Measurements from ENCODE around the gene ADORA2A. TPM values are rescaled to one million over a fixed set of nuclear protein-coding genes. Genes with fewer than 3 reads are reported as not detected.
A peak's percentile ranks its signal among the peaks of the same experiment; 100 is the strongest.

ADORA2A gene
- total and polyA plus RNA-seq, 10 of the 15 experiments (the other 5 are each of a cell fraction or from before 2014, with no cell fraction given): 0.69 to 31.2 (median 18.3) TPM

DNA sequence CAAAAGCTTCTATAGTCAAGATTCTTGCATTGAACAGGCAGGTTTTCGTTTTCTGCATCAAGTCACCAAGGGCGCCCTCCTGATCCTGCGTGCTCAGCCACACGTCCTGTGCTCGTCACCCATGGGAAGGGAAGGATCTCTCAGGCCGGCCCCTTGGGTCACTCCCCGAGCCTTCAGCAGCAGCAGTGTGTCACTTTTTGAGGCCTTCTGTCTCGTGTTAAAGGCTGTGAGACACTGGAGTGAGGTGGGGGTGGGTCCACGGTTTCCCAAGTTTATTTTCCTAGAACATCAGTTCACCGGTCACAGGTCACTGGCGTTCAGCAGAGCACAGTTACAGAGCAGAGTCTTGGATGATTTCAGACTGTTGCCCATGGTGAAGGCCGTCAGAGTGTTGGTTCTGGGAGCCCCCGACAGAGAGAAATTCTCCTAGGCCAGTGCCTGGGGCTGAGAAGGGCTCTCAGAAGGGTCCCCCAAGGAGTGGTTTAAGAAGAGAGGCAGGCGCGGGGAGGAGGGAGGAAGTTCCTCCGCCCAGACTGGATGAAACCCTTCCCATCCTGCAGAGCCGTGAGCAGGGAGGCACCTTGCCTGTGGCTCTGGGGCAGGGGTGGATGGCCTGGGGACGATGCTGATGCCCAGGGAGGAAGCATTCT is 13.5 kb upstream of the ADORA2A start (continued):
- TF ChIP-seq ZNF207 (IDR thresholded peaks at IDR 0.05; ENCODE audit: borderline replicate concordance): no peak
- no peak for TF ChIP-seq BRCA1 (IDR thresholded peaks at IDR 0.05; ENCODE audit: low read depth, low read length)
- no peak for TF ChIP-seq TAF1 (IDR thresholded peaks at IDR 0.05; ENCODE audit: borderline replicate concordance, low read depth, low read length)

GRCh38 chr22:24414523-24414922 is 12.9 kb upstream of the ADORA2A start:
- RAD21 ChIA-PET (ENCODE audit: unreplicated experiment): no interaction called here
- Histone ChIP-seq H3K79me2 (ENCODE audit: control insufficient read depth, insufficient read depth, low read length) (no peaks in the 10 kb centered on the region), H3K4me3 (no peak overlapping the region), H3K9me3 (replicated peaks; ENCODE audit: control insufficient read depth, insufficient read depth, low read length) (no peaks in the 10 kb centered on the region), H3K4me1 (ENCODE audit: control insufficient read depth, insufficient read depth, low read length) (peaks cover 10% of the 10 kb centered on the region), H4K20me1 (ENCODE audit: control insufficient read depth, insufficient read depth) (no peaks in the 10 kb centered on the region), H2AFZ (ENCODE audit: control insufficient read depth, low read depth, low read length) (no peak overlapping the region), H3K4me2 (ENCODE audit: control insufficient read depth, insufficient read depth) (no peak overlapping the region), H3K27me3 (replicated peaks in 1 of 2; ENCODE audit: control insufficient read depth in 2 of 2, insufficient read depth in 2 of 2, low read length in 1 of 2) (no peaks in the 10 kb centered on the region), H3K27ac (ENCODE audit: control insufficient read depth, insufficient read depth) (no peak overlapping the region), H3K9ac (ENCODE audit: control insufficient read depth, insufficient read depth, low read length) (no peak overlapping the region), H3K36me3 (ENCODE audit: control insufficient read depth in 2 of 2, insufficient read depth in 2 of 2, low read length in 1 of 2) (peaks cover 4 to 18% of the 10 kb centered on the region in 2 experiments; a peak in 3 of 4 replicates)
- FAIRE-seq (no peak), ATAC-seq (no peak), DNase-seq (ENCODE audit: low read depth, low spot score) (no peak)
- BruUV-seq (replicated peaks): TSS peak; percentile 20
- 97% methylated on average over 21 of the region's 21 CpGs for WGBS (ENCODE audit: insufficient coverage, insufficient replicate concordance, low lambda C conversion rate, missing lambda C conversion rate)
- POLR2A ChIA-PET: no interaction called here
- no peak for TF ChIP-seq PAX5 (IDR thresholded peaks at IDR 0.05; ENCODE audit: borderline replicate concordance, low read depth, low read length)
- TF ChIP-seq E4F1 (IDR thresholded peaks at IDR 0.05; ENCODE audit: borderline replicate concordance, partially characterized antibody): no peak
- no peak for TF ChIP-seq POLR2AphosphoS2 (IDR thresholded peaks at IDR 0.05; ENCODE audit: low read depth, low read length)
- TF ChIP-seq TARDBP (IDR thresholded peaks at IDR 0.05; ENCODE audit: borderline replicate concordance): no peak
- no peak for TF ChIP-seq SRF (IDR thresholded peaks at IDR 0.05; ENCODE audit: low read depth in 2 of 2, low read length in 2 of 2)
- in situ Hi-C loops (cut with MboI): no loop called here
- intact Hi-C loops (cut with micrococcal nuclease; ENCODE audit: unreplicated experiment): no loop called here
- SMC1A ChIA-PET (ENCODE audit: uncharacterized antibody, unreplicated experiment): no interaction called here
- CTCF ChIA-PET: interaction anchor here (0.9 kb wide), 1 partner anchor 12 kb away, joined by 3 read pairs; no protein-coding TSS in a partner anchor
